PFSK-1 (cell line): ENCODE data around the gene TKFC.

Experiments used
- POLR2AphosphoS5 ChIP-seq: IDR thresholded peaks from 2 replicates; pipeline ENCODE4 v1.6.1; 2012; ENCODE audit warnings: low read depth, mild to moderate bottlenecking, control low read depth, low read length, moderate library complexity
- REST ChIP-seq, 2 experiments: IDR thresholded peaks; 2 replicates each; pipeline versions ENCODE4 v1.6.1 to v1.8.0; 2011 to 2012; ENCODE audit warnings: low read depth in 2 of 2, low read length in 2 of 2, control low read depth in 1 of 2, inconsistent platforms in 1 of 2, mild to moderate bottlenecking in 1 of 2, moderate library complexity in 1 of 2; ENCODE audit not compliant: insufficient read depth in 1 of 2
- TAF1 ChIP-seq: IDR thresholded peaks from 2 replicates; pipeline ENCODE4 v1.6.1; 2012; ENCODE audit warnings: low read length, control low read depth, borderline replicate concordance; ENCODE audit not compliant: insufficient read depth

- no peak for TF ChIP-seq POLR2AphosphoS5
- TF ChIP-seq REST (IDR thresholded peaks at IDR 0.05; ENCODE audit: insufficient read depth in 1 of 2, low read depth in 2 of 2, low read length in 2 of 2), result no peak
- TF ChIP-seq TAF1, result no peak
Measured at GRCh38 chr11:61357894-61358239, 24.8 kb downstream of the TKFC start.
